Dermis microvascular lymphatic vessel endothelial cell (primary cell): ENCODE data around the gene RASGRF2. TPM values are rescaled to one million over a fixed set of nuclear protein-coding genes. Genes with fewer than 3 reads are reported as not detected.

Experiments used
- DNase-seq, 2 donors: peaks; one replicate each; pipeline versions ENCODE4 v3.0.0 to v3.0.0-alpha.2; 2010; ENCODE audit warnings: low read depth in 2 of 2
- total RNA-seq: library from RNA; depleted of rRNA; stranded (reverse); fragments of >200 nt; gene quantifications from 2 replicates; pipeline ENCODE4 v1.2.1, GENCODE V29; 2014

The RASGRF2 gene
- total RNA-seq, 1 donor from 2014 or later: 23.2 TPM

- no peak for DNase-seq
Observed at GRCh38 chr5:81195335-81195929, 235.3 kb downstream of the RASGRF2 start.

- DNase-seq: no peak
Observed at GRCh38 chr5:81202655-81203054, 242.5 kb downstream of the RASGRF2 start.

DNA sequence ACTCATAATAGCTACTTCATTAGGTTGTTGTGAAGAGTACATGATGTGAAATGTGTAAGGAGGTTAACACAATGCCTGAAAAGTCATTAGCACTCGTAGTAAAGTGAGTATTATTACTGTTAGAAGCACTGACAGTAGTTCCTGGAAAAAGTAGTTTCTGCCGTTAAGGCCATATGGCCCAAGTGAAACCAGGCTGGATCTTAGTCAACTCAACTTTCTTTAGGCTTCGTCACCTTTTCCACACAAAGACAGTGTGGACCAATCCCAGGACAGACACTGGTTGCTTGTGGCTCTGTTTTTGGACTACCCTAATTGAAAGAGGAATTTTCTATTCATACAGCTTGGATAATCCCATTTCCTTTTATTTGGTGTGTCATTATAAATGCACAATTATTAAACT lies 243.6 kb downstream of the RASGRF2 start:
- no peak for DNase-seq

- DNase-seq: no peak
Observed at GRCh38 chr5:81204205-81204604, 244.0 kb downstream of the RASGRF2 start.

DNA sequence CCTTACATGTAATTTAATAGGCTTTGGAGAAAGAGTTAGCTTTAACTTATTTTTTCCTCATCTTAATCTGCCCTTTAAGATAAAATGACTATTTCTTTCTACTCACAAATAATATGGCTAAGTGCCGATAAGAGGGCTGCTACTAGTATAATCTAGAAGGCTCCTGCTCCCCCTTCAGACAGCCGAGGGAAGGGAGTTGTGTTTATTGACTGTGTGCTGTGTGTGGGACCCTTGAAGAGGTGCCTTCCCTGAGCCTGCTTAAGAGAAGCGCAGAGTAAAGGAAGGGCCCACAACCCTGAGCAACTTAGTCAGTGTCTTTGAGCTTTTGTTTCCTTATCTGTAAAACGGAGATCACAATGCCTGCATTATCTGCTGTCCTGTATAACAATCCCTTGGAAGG lies 244.9 kb downstream of the RASGRF2 start:
- DNase-seq: no peak

DNA sequence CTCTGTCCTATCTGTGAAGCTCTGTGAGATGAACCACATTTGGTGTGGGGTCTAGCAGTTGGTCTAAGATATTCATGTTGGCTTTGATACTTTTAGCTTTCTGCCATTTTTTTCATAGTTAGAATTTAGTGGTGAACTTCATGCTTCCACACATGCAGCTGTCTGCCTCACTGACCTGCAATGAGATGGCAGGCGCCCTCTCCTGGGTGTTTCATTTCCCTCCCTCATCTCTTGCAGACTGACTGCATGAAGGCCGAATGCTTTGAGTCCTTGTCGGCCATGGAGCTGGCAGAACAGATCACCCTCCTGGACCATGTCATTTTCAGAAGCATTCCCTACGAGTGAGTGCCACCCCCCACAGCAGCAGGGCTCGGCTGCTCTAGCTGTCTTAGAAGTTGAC lies 246.8 kb downstream of the RASGRF2 start:
- DNase-seq: no peak

DNA sequence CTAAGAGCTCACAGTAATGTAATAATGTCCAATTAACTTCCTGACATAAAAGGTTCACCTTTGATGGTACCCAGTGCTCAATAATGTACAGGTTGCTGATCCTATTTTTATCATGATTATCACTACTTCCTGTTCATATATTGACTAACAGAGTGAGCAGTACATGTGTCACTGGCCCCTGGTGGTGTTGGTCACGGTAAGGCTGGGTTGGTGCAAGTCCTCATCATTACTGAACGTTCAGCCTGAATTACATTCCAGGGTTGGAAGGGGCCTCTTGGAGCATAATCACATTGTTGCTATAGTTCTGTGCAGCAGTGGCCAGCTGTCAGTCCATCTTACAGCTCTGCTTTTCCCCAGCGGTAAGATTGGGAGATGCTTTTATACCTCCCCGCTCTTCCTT lies 248.7 kb downstream of the RASGRF2 start:
- DNase-seq: no peak

GRCh38 chr5:81209386-81209785 lies 249.2 kb downstream of the RASGRF2 start:
- DNase-seq: no peak

GRCh38 chr5:81209869-81210493 lies 249.8 kb downstream of the RASGRF2 start:
- no peak for DNase-seq

DNA sequence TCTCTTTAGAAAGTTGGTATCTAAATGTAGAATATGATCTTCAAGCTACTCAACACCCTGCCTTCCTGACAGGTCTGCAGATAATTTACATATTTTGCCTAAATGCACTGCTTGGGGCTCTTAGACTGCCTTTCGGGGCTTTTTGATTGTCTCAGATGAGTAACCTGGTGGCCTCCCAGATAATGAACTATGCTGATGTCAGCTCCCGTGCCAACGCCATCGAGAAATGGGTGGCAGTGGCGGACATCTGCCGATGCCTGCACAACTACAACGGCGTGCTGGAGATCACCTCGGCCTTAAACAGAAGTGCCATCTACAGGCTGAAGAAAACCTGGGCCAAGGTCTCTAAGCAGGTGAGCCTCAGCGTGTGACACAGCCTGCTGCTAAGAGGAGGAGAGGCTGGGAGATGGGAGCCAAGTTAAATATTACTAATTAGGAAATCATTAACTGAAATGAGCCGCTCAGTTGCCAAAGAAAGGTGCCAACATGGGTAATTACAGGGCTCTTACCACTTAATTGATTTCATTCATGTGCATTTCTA lies 252.1 kb downstream of the RASGRF2 start:
- DNase-seq: no peak

GRCh38 chr5:81213070-81213469 lies 252.9 kb downstream of the RASGRF2 start:
- DNase-seq: no peak

- no peak for DNase-seq
Observed at GRCh38 chr5:81214848-81215247, 254.7 kb downstream of the RASGRF2 start.

DNA sequence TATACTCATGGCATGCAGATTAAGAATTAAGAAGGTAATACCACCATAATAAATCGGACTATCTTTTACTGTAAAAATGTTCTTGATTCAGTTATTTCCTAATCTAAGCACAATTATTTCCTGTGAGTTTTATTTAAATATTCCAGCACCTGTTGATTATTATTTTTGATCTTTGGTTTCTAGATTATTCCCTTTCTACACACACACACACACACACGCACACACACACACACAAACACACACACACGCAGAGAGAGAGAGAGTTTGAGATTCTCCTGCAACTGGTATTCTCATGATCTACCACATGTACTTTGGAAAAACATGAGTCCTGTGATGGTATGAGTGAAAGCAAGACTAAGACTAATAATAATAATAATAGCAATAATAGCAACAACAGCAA lies 256.0 kb downstream of the RASGRF2 start:
- no peak for DNase-seq

GRCh38 chr5:81219389-81219788 lies 259.2 kb downstream of the RASGRF2 start:
- no peak for DNase-seq

- DNase-seq: no peak
Observed at GRCh38 chr5:81222285-81222684, 262.1 kb downstream of the RASGRF2 start.

DNA sequence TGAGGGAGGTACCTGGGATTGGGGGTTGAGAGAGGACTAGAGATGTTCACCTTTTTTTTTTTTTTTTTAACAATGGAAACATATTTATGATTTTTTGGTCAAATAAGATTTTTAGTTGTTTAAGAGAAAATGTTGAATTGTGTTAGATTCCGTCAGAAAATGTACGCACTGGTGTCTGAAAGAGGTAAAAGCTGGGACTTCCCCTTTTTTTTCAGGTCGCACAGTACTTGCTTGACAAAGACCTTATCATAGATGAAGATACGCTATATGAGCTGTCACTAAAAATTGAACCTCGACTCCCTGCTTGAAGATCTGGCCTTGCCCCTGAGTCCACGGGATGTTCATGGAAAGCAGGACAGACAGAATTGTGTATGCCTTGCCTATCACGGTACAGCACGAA lies 265.3 kb downstream of the RASGRF2 start:
- DNase-seq: no peak

- no peak for DNase-seq
Observed at GRCh38 chr5:81226286-81226685, 266.1 kb downstream of the RASGRF2 start.

DNA sequence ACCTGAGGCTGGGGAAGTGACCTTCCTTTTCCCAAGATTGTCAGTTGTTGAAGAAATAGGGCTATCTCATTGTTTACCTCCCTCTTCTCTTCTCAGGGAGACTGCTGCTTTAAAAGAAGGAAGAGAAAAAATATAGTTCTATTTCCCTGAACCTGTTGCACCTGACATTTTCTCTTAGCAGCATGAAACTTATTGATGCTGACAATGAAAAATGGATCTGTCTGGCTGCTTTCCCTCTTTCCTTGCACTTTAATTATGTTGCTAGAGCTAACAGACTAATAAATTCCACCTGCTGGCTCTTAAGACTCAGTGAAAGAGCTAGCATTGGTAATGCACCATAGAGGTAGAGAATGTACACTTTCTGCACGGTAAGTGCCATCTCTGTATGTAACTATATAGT lies 266.8 kb downstream of the RASGRF2 start:
- no peak for DNase-seq

GRCh38 chr5:81228084-81228483 lies 267.9 kb downstream of the RASGRF2 start:
- DNase-seq: no peak

DNA sequence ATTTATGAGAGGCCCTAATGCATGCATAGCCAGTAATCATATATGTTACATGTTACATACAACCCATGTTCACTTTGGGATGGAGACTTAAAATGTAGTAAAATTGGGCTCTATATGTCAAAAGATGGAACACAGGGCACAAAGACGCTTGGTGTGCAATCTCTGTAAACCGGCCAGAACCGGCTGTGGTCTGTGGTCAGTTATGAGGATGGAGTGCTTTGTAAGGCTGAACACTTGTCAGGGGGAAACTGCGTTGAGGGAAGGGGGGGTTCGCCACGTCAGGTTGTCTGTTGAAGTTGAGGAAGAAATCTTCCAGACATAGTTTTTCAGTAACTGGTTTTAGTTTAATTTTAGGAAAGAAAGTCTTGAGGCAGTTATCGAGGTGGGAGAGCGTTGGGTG lies 270.3 kb downstream of the RASGRF2 start:
- DNase-seq: no peak

DNA sequence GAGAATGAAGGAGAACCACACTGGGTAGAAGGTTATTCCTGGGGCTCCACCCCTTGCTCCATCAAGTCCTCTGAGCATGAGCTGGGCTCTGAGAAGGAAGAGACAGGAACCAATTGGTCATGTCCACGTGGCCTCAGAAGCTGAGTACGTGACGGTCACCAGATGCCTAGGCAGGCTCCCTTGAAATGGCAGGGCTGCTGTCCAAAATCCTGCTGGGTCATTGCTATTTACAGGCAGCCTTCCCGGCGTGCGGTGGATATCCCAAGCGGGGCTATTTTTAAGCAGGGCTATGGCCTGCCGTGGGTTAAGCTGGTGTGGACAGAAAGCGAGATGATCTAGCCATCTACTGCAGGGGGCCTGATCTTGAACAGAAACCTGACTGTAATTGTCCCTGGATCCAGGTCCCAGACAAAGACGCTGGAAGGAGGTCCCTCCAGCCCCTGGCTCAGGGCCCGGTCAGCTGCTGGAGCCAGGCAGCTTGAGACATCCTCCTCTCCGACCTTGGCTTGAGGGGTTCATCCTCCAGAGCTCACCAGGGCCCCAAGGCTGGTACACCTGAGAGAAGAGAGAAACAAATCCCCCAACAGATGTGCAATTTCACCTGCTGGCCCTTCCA lies 272.4 kb downstream of the RASGRF2 start:
- no peak for DNase-seq

DNA sequence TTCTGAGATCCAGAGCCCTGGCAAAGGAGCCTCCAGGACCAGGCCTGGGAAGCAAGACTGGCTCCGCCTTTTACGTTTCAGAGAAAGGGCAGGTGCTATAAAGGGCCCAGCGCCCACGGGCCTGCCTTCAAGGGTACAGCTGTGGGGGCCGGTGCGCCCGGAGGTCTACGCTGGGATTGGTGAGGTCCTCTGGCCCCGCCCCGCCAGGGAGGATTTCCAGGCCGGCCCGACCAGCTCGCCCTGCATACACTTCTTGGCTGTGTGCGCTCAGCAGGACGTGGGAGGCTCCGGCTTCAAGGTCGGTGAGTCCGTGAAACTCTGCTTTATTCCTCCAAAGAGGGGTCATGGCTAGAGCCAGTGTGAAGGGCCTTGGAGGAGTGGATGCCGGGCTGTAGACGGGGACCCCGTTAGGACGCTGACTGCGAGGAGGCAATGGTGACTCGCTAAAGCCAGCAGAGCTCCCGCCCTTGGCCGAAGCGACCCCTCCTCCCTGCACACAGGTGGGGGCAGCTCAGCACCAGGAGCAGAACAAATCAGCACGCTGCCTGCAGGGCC lies 273.0 kb downstream of the RASGRF2 start, which contains the start of gene CKMT2:
Gene CKMT2 (plus strand): TSS at position 243 of the 555 bp plus-strand sequence. CDS start 17,811 bp downstream, outside the sequence.
- DNase-seq: peak in 1 of 2 donors; percentile 47
